ENCODE measurements around the gene CHMP2B. TPM values are rescaled to one million over a fixed set of nuclear protein-coding genes. Genes with fewer than 3 reads are reported as not detected.

The CHMP2B gene, protein sequence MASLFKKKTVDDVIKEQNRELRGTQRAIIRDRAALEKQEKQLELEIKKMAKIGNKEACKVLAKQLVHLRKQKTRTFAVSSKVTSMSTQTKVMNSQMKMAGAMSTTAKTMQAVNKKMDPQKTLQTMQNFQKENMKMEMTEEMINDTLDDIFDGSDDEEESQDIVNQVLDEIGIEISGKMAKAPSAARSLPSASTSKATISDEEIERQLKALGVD
- total RNA-seq (2022; extraction: Qiagen RNA extraction) = 84.8 to 103 TPM (median 91.1 TPM) in 5 replicates

DNA sequence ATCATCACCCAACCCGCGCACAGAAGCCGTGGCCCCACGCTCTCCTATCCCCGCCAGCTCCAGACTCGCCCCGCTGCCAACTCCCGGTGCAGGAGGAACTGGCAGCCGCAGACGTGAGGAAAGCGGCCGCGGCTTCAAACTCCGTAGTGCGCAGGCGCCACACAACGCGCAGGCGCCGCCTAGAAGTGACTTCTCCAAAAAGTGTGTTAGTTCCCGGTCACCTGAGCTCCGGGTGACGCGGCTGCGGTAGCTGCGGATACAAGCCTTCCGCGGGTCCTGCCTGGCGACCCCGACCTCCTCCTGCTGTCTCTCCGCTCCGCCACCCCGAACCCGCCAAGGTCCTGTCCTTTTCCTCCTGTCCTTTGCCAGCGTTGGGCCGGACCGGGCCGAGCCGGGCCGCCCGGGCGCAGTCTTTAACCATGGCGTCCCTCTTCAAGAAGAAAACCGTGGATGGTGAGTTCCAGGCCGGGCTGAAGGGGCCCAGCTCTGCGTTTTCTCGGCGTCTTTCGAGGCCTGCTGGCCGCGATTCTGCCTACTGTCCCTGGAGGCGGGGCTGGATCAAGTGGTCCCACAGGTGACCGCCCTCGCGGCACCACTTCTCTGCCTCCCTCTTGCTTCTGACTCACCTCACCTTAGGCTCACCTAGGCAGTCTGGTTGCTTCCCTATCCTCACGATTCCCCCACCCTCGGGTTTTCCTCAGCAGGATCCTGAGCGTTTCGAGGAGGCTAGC is at the start of gene CHMP2B:
Gene CHMP2B (plus strand): TSS at position 206 of the 731 bp plus-strand sequence. CDS start 214 bp downstream, at position 420.

DNA sequence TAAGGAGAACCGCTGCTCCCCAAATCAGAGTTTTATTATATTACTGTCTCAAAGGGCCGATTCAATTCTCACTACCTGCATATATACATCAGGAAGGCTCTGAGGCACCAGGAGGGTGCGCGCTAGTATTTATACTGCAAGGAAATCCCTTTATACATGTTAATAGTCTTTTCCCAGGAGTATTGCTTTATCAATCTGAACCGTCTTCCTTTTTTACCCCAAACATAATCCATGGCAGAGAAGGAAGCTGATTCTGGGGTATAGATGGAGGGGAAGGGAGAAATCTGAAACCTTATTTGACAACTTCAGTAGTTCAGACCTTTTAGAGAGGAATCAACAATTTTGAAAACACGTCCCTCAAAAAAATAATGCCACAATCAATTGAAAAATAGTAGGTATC is 49.4 kb downstream of the CHMP2B start, which contains the start of gene POU1F1:
Gene POU1F1 (minus strand): TSS at position 101 of the 400 bp plus-strand sequence. CDS start 122 bp downstream, outside the sequence.

Other genes starting within 250 kb of the CHMP2B start
- gene VGLL3, start 236.2 kb upstream of the CHMP2B start, total RNA-seq (2022; extraction: Qiagen RNA extraction) = 6.3 to 18.2 TPM (median 13.5 TPM) in 5 replicates
- not detected in 5 replicates for gene POU1F1, start 49.3 kb downstream of the CHMP2B start, total RNA-seq (2022; extraction: Qiagen RNA extraction)